Anterior cingulate cortex (tissue), 58 donors: ENCODE data around the gene HSBP1L1.

Experiments
- DNase-seq, 58 donors: peaks; one replicate each; lab custom pipeline; 2025; lab: John Stamatoyannopoulos, UW

Gene HSBP1L1

DNA sequence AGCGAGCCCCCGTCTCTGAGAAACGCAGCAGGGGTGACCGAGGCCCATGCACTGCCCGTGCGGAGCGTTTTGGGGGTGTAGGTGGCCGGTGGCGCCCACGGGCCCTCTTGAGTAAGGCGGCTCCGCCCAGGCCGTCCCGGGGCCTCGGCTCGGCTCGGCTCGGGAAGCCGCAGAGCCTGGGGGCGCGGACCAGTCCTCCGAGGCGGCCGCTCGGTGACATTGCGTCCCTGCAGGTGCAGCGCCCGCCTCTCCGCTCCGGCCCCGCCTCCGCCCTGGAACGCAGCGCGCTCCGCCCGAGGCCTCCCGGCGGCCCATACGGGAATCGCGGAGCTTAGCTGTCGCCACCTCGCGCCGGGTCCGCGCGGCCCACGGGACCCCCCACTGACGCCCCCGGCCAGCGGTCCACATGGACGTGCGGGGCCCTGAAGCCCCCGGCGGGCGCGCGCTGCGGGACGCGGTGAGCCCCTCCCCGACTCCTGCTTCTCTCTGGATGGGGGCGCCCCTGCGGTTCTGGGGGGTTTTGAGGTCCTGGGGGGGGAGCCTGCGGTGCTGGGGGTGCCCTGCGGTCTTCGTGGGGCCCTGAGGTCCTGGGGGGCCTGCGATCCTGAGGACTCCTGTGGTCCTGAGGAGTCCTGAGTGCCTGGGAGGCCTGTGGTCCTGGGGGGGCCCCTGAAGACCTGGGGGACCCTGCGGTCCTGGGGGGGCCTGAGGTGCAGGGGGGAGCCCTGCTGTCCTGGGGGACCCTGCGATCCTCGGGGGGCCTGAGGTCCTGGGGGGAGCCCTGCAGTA lies at the start of gene HSBP1L1:
Gene HSBP1L1 (plus strand): TSS at position 314 of the 789 bp plus-strand sequence. CDS start 93 bp downstream, at position 407.
- peak in 12 of 58 donors; percentile 27 to 45 (median 33) for DNase-seq

GRCh38 chr18:79915161-79916127 lies 49.0 kb upstream of the HSBP1L1 start:
- DNase-seq: no peak

GRCh38 chr18:79916128-79916494 lies 48.3 kb upstream of the HSBP1L1 start:
- no peak for DNase-seq

GRCh38 chr18:79916546-79917168 lies 47.8 kb upstream of the HSBP1L1 start:
- DNase-seq: no peak

DNA sequence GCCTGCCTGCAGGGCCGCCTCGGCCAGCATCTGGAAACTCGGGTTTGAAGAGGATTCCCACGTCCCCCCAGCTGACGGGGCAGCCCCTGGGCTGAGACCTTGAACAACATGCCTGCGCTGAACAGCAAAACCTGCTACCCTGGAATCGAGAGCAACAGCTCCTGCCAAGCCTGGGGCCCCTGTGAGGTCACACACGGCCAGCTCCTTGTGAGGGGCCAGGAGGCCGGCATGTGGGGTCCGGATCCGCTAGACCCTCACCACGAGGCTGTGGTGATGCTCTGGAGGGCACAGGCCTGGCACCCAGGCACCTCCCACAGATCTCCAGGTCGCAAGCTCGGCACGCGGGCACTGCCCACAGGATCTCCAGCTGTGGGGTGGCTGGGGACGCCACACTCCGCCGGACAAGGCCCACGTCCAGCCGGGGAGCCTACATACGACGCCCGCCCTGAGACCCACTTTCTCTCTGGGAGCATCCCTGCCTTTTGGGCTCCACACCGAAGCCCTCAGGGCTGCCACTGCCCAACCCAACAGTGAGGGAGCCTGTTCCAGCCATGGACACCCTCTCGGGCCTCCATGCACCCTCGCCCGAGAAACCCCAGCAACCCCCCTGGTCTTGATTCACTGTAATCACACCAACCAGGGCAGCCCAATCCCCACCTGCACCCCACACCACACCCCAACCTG lies 47.1 kb upstream of the HSBP1L1 start:
- DNase-seq: no peak

DNA sequence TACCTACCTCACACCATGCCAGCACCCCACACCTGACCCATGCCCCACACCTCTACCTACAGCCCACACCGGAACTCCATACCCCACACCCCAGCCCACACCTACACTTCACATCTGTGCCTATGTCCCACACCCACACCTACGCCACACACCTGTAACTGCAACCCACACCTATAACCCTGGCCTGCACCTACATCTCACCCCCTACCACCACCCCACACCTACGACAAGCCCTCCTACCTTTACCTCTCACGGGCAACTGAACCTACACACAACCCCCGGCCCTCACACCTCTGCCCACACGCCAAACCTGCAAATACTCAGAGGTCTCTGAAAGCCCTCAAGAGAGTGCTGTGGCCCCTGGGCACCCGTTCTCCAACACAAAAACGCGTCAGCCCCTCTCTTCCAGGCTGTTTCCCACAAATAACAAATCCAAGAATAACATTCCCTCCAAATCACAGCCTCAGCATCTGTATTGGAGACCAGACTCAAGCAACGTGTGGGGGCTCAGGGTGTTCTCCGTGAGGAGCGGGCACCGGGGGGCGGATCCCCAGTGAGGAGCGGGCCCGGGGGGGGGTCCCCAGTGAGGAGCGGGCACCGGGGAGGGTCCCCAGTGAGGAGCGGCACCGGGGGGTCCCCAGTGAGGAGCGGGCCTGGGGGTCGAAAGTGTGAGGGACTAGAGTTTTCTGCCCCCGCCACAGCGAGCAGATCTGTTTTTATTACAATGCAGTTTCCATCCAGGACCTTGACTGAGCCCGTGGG lies 46.4 kb upstream of the HSBP1L1 start:
- DNase-seq: no peak

GRCh38 chr18:79918615-79919011 lies 45.8 kb upstream of the HSBP1L1 start:
- DNase-seq: no peak

- no peak for DNase-seq
These were observed 45.4 kb upstream of the HSBP1L1 start for GRCh38 chr18:79919089-79919488.

- DNase-seq: no peak
These were observed 42.2 kb upstream of the HSBP1L1 start for GRCh38 chr18:79921984-79922965.

GRCh38 chr18:79922971-79923411 lies 41.5 kb upstream of the HSBP1L1 start:
- no peak for DNase-seq

DNA sequence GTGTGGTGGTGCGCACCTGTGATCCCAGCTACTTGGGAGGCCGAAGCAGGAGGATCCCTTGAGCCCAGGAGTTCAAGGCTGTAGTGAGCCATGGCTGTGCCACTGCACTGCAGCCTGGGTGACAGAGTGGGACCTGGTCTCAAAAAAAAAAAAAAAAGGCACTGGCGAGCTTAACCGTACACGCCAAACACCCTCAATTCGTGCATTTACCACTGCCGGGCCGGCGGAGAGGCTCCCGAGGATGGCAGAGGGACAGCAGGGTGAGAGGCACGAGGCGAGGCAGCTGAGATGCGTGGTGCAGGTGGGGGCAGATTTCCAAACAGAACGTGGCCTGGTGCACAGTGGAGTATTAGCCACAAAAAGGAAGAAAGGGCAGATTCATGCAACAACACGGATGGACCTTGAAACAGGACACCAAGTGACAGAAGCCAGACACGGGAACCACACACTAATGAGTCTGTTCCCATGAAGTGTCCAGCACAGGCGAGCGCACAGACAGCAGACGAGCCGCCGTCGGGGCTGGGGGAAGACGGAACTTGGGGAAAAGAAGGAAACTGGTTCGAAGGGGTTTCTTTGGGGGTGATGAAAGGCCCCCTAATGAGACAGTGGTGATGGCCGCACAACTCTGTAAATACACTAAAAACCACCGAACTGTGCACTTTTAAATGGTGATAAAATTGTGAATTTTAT lies 40.4 kb upstream of the HSBP1L1 start:
- no peak for DNase-seq

GRCh38 chr18:79924814-79925731 lies 39.4 kb upstream of the HSBP1L1 start:
- peak in 19 of 58 donors; percentile 24 to 73 (median 46) for DNase-seq

DNA sequence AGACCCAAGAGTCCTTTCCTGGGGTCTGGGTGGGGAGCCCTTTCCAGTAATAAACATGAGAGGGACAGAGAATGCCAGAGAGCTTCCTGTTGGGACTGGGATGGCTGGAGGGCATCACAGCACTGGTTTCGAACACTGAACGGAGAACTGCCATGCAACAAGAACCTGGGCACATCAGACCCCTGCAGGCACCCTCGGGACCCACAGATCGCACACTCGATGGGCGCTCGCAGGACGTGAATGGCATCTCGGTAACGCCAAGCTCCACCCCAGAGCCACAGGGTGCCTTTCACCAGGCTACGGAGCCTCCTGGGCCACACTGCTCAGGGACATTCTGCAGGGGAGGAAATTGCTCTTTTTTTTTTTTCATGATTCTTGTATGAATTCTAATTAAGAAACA lies 38.1 kb upstream of the HSBP1L1 start:
- DNase-seq: no peak

- DNase-seq: no peak
These were observed 37.5 kb upstream of the HSBP1L1 start for GRCh38 chr18:79926715-79927606.
